Measurements from ENCODE around the gene ULBP1.
A peak's percentile ranks its signal among the peaks of the same experiment; 100 is the strongest.
"Not testable (repeated sequence)": the region's sequence is repeated elsewhere in the genome, so short reads cannot be mapped to it uniquely, and the experiment has no call there.

The ULBP1 gene

GRCh38 chr6:150005761-150006651 is 42.3 kb downstream of the ULBP1 start:
- no peak for DNase-seq (ENCODE audit: low spot score)

GRCh38 chr6:150006961-150007464 is 43.3 kb downstream of the ULBP1 start:
- DNase-seq (ENCODE audit: low spot score) = peak; percentile 28

- no peak for DNase-seq (ENCODE audit: low spot score)
Measured at GRCh38 chr6:150008588-150008987, 44.8 kb downstream of the ULBP1 start.

GRCh38 chr6:150012846-150013784 is 49.4 kb downstream of the ULBP1 start:
- not testable (repeated sequence) for DNase-seq (ENCODE audit: low spot score)

- DNase-seq (ENCODE audit: low spot score) = not testable (repeated sequence)
Measured at GRCh38 chr6:150013785-150014622, 50.3 kb downstream of the ULBP1 start.

GRCh38 chr6:150014623-150015280 is 51.0 kb downstream of the ULBP1 start:
- not testable (repeated sequence) for DNase-seq (ENCODE audit: low spot score)

GRCh38 chr6:150015281-150016001 is 51.7 kb downstream of the ULBP1 start:
- not testable (repeated sequence) for DNase-seq (ENCODE audit: low spot score)

- peak; percentile 72 for DNase-seq (ENCODE audit: low spot score)
Measured at GRCh38 chr6:150016324-150017185, 52.8 kb downstream of the ULBP1 start.

- DNase-seq (ENCODE audit: low spot score) = not testable (repeated sequence)
Measured at GRCh38 chr6:150017186-150017521, 53.4 kb downstream of the ULBP1 start.

- DNase-seq (ENCODE audit: low spot score) = no peak
Measured at GRCh38 chr6:150018846-150019580, 55.3 kb downstream of the ULBP1 start.

- not testable (repeated sequence) for DNase-seq (ENCODE audit: low spot score)
Measured at GRCh38 chr6:150021870-150022269, 58.1 kb downstream of the ULBP1 start.

Data from activated CD4-positive, alpha-beta T cell treated with anti-CD3 and anti-CD28 coated beads, Interleukin-2, Interleukin-4, amounts not matched to agents 100 ng/mL and 50 ng/mL, durations not matched to agents 16 hours and 8 hours (primary cell).